ENCODE data around the gene SLC44A1. TPM values are rescaled to one million over a fixed set of nuclear protein-coding genes. Genes with fewer than 3 reads are reported as not detected.
A peak's percentile ranks its signal among the peaks of the same experiment; 100 is the strongest.

SLC44A1 gene
- total RNA-seq, 1 experiment from 2014 or later = 55.4 TPM

DNA sequence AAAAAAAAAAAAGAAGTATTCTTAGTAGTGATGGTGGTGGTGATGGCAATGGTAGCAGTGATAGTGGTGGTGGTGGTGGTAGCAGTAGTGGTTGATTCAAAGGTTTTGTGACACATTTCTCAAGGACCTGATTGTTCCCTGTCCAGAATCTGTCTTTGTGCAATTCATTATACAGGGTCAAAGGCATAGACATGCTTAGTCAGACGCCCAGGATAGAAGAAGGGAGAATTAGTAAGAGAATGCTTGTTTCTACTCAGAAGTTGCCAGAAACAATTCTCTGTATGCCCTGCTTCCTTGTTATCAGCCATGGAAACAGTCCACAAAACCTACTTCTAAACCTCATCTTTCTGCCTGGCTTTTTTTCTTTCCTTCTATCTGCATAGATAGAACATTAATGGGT lies 89.4 kb downstream of the SLC44A1 start:
- peak; percentile 5 for DNase-seq (ENCODE audit: low read depth)

- no peak for DNase-seq (ENCODE audit: low read depth)
Observed at GRCh38 chr9:105338308-105338707, 93.9 kb downstream of the SLC44A1 start.

GRCh38 chr9:105339849-105340248 lies 95.4 kb downstream of the SLC44A1 start:
- no peak for DNase-seq (ENCODE audit: low read depth)

- peak; percentile 29 for DNase-seq (ENCODE audit: low read depth)
Observed at GRCh38 chr9:105341434-105342146, 97.1 kb downstream of the SLC44A1 start.

DNA sequence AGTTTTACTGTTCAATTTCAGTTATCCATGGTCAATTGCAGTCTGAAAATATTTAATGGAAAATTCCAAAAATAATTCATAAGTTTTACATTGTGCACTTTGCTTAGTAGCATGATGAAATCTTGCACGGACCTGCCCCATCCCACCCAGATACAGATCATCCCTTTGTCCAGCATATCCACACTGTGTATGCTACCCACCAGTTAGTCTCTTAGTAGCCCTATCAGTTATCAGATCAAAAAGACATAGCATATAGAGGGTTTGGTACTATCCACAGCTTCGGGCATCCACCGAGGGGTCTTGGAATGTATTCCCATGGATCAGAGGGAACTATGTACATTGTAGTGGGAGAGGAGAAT lies 97.7 kb downstream of the SLC44A1 start:
- no peak for DNase-seq (ENCODE audit: low read depth)

DNA sequence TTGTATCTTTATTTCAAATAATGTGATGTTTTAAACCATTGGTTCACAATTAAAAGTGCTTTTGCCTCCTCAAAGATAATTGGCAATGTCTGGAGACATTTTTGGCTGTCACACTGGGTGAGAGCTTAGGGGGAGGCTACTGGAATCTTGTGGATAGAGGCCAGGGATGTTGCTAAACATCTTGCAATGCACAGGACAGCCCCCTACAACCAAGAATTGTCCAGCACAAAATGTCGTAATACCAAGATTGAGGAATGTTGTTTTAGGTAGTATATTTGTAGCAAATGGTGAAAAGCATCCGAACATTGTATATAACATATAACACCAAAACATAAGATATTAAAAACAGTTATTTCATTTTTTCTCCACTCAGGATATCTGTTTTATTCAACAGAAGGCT lies 99.8 kb downstream of the SLC44A1 start:
- no peak for DNase-seq (ENCODE audit: low read depth)

DNA sequence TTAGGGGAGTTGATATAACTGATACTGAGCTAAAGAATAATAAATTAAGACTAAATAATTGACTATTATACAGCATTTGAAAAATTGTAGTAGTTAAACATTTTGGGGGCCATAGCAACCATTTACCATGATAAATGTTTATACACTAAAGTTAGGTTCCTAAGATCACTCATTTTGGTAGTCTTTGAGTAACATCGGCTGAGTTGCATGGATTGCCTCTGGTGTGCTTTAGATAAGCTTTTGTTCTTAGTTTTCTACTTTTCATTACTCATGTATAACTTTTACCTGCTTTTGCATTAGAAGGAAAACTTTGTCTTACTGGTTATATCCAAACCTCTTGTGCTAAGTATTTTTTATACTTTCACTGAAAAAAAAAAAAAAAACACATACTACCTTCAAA lies 101.2 kb downstream of the SLC44A1 start:
- DNase-seq (ENCODE audit: low read depth) = no peak

DNA sequence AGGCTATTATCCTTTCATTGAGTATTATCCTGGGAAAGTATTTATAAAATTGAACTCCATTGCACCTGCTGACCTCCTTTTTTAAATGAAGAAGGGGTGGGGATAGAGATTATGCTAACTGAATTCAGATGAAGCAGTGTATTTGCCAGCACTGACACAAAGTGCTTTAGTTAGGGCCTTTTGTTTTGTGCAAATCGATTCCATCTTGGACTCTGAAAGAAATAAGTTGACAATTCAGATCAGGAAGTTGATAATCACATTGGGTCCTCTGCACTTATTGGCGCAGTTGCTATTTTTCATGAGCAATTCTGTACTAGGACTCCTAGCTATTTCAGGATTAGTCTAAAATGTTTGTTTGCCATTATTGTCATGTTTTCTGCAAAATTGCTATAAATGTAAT lies 101.8 kb downstream of the SLC44A1 start:
- DNase-seq (ENCODE audit: low read depth) = no peak

- DNase-seq (ENCODE audit: low read depth) = no peak
Observed at GRCh38 chr9:105354448-105354847, 110.0 kb downstream of the SLC44A1 start.

- peak; percentile 12 for DNase-seq (ENCODE audit: low read depth)
Observed at GRCh38 chr9:105355781-105356180, 111.3 kb downstream of the SLC44A1 start.

DNA sequence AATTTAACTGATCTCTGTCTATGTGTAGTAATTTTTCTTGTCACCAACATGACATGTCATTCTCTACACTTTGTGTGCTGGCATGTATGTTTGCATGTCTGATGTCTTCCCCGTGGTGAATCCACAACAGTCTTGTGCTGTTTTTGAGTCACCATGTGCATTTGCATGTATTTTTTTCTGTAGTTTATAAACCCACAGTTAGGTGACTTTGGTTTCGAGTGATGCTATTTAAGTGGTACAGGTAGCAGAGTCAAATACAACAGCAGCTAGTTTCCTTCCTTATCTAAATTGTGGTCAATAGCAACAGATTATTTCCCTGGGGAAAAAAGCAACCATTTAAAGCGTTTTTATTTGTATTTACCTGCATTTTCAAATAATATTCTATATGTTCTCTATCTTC lies 113.5 kb downstream of the SLC44A1 start:
- no peak for DNase-seq (ENCODE audit: low read depth)

- DNase-seq (ENCODE audit: low read depth) = peak; percentile 40
Observed at GRCh38 chr9:105359892-105360291, 115.4 kb downstream of the SLC44A1 start.

GRCh38 chr9:105360344-105360743 lies 115.9 kb downstream of the SLC44A1 start:
- no peak for DNase-seq (ENCODE audit: low read depth)

DNA sequence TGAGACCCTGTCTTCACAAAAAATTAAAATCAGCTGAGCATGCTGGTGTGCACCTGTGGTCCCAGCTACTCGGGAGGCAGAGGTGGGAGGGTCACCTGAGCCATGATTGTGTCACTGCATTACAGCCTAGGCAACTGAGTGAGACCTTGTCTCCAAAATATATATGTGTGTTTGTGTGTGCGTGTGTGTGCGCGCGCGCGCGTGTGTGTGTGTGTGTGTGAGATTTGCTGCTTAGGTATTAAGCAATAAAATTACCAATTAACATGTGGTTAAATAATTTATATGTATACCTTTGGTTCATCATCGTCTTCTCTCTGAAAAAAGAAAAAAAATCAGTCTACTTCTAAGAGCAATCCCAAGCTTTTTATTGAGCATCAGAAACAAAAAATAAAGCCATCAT lies 117.4 kb downstream of the SLC44A1 start:
- DNase-seq (ENCODE audit: low read depth) = no peak

- DNase-seq (ENCODE audit: low read depth) = no peak
Observed at GRCh38 chr9:105362470-105362869, 118.0 kb downstream of the SLC44A1 start.

DNA sequence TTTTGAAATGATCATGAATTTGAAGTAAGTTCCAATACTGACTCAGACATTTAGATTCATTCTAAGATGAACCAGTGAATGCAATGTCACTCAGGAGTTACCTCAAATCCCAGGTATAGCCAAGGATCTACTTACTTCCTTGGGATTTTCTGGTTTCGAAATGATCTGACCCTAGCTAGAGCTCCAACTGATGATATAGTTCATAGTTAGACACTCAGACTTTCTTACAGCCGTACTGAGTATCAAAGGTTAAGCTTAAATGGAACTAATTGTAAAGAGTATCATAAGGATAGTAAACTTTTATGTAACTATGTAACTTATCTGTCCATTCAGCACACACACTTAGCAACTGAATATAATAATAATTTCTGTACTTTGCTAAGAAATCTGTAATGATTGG lies 119.4 kb downstream of the SLC44A1 start:
- DNase-seq (ENCODE audit: low read depth) = no peak

DNA sequence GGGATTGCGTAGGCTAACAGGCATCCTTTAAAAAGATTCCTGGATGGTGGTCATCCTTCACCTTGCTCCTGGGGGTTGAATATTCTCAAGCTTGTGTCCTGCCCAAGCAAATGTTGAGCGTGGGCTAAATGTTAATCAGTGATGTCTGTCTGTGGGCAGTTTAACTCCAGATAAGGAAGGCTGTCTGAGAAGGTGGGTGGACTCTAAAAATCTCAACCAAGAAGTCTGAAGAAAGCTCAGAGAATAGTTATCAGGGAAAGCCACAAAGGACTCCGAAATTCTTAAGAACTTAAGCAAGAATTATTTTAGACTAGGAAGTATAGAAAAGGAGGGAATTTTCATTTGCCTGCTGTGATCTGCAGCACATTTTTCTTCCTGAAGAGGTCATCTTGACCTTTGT lies 125.5 kb downstream of the SLC44A1 start:
- no peak for DNase-seq (ENCODE audit: low read depth)

- DNase-seq (ENCODE audit: low read depth) = no peak
Observed at GRCh38 chr9:105373723-105374122, 129.3 kb downstream of the SLC44A1 start.

- no peak for DNase-seq (ENCODE audit: low read depth)
Observed at GRCh38 chr9:105375323-105375722, 130.9 kb downstream of the SLC44A1 start.

DNA sequence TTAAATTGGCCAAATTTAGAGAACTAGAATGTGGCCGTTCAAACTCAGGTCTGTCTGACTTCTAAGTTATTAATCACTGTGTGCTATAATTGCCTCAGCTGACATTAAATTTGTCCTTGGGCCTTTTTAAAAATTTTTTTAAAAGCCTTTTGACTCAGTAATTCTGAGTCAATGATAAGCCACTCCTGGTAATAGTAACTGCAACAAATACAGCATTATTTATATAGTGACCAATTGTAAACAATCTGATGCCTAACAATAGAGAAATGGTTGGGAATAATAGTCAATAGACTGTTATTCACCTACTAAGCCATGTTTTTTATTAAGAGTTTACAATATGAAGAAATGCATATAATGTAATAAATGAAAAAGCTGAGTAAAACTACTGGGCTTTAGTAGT lies 132.4 kb downstream of the SLC44A1 start:
- DNase-seq (ENCODE audit: low read depth) = no peak

DNA sequence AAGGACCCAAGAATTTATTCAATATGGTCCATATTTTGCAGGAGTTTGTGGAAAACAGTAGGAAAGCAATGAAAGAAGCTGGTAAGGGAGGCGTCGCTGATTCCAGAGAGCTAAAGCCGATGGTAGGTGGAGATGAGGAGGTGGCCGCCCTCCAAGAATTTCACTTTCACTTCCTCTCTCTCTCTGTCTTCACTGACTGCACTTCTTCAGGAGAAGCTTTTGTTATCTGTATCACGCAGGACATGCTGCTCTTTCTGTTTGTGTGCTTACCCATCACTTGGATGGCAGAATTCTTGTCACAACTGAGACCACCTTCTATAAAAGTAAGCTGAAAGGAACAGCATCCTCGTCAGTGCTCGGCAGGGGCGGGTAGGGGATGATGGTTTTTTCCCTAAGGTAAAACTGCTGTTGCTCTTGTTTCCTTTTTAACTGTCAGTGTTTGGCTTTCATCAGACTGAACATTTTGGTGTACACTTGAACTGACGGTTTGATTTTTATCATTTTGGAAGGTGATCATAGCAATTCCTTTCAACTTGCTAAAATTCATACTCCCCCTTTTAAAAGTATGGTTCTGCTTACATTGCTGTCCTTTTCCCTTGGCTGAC lies 141.0 kb downstream of the SLC44A1 start:
- peak; percentile 68 for DNase-seq (ENCODE audit: low read depth)

- no peak for DNase-seq (ENCODE audit: low read depth)
Observed at GRCh38 chr9:105389796-105390195, 145.3 kb downstream of the SLC44A1 start.

GRCh38 chr9:105390871-105391270 lies 146.4 kb downstream of the SLC44A1 start:
- no peak for DNase-seq (ENCODE audit: low read depth)

DNA sequence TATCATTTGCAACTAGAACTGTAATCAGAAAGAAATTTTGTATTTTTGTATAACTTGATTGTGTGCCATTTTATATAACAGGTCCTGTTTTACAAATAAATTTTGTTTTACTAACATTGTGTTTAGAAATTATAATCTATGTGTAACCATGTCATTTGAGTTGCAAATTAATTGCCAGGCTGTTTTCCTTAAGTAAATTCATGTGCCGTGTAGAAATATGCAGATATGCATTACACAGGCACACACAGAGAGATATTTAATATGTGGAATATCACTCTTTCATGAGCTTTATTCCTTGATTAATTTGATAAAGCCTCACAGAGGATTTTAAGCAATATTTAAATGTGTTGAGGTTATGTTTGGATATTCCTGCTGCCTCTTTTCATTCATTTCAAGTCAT lies 146.8 kb downstream of the SLC44A1 start:
- DNase-seq (ENCODE audit: low read depth) = no peak

All from M059J (cell line).